ENCODE results near the gene GLT8D1. TPM values are rescaled to one million over a fixed set of nuclear protein-coding genes. Genes with fewer than 3 reads are reported as not detected.

Gene GLT8D1
- total and polyA plus RNA-seq, 9 of the 15 experiments (the other 6 are each of a cell fraction or from before 2014, with no cell fraction given): 14.1 to 65.9 (median 33.7) TPM

GRCh38 chr3:52650439-52650838 is 55.2 kb downstream of the GLT8D1 start (continued):
- TF ChIP-seq ZNF639 (CRISPR knock-in tag; conservative IDR thresholded peaks at IDR 0.05 in 1 of 2, IDR thresholded peaks at IDR 0.05 in 1 of 2) (0 out of 4 replicates have a peak, but pooled peaks of 1 of the 2 experiments have one; percentile 47), ZBTB26 (CRISPR knock-in tag; IDR thresholded peaks at IDR 0.05) (no peak), ZNF384 (IDR thresholded peaks at IDR 0.05; ENCODE audit: low read depth, low read length) (0 out of 2 replicates have a peak, but pooled peaks have one; percentile 42), ZBED1 (IDR thresholded peaks at IDR 0.05) (no peak), MYC (IDR thresholded peaks at IDR 0.05; ENCODE audit: low read depth, low read length) (0 out of 2 replicates have a peak, but pooled peaks have one; percentile 44), MYC (CRISPR knock-in tag; IDR thresholded peaks at IDR 0.05; ENCODE audit: borderline replicate concordance, low read depth) (no peak), ZNF408 (CRISPR knock-in tag; IDR thresholded peaks at IDR 0.05; ENCODE audit: low read depth) (no peak), CREB1 (IDR thresholded peaks at IDR 0.05) (no peak), CREB1 (CRISPR knock-in tag; IDR thresholded peaks at IDR 0.05) (no peak), ZNF507 (tag; conservative IDR thresholded peaks at IDR 0.05) (no peak), ZNF140 (CRISPR knock-in tag; IDR thresholded peaks at IDR 0.05) (no peak), SMAD1 (IDR thresholded peaks at IDR 0.05; ENCODE audit: low read depth, low read length, partially characterized antibody) (no peak), BCLAF1 (IDR thresholded peaks at IDR 0.05; ENCODE audit: borderline replicate concordance in 1 of 2, control insufficient read depth in 1 of 2, low read depth in 2 of 2, low read length in 1 of 2) (no peak), L3MBTL2 (IDR thresholded peaks at IDR 0.05) (0 out of 2 replicates have a peak, but pooled peaks have one; percentile 18), HNRNPL (IDR thresholded peaks at IDR 0.05; ENCODE audit: low read depth, low read length) (no peak), MAFG (tag; conservative IDR thresholded peaks at IDR 0.05) (peak; percentile 55), FOSL1 (tag; conservative IDR thresholded peaks at IDR 0.05) (0 out of 2 replicates have a peak, but pooled peaks have one; percentile 42), RFX7 (CRISPR knock-in tag; IDR thresholded peaks at IDR 0.05) (no peak), ZNF644 (tag; IDR thresholded peaks at IDR 0.05; ENCODE audit: low read depth) (no peak), RBBP5 (IDR thresholded peaks at IDR 0.05; ENCODE audit: borderline replicate concordance, insufficient read depth, low read length, poor library complexity, severe bottlenecking) (no peak), SMARCE1 (IDR thresholded peaks at IDR 0.05) (peak; percentile 34; the same call in 1 of the 2 replicates), PTRF (tag; IDR thresholded peaks at IDR 0.05) (no peak)
